K562 (cell line): ENCODE results near the gene HMGCLL1. TPM values are rescaled to one million over a fixed set of nuclear protein-coding genes. Genes with fewer than 3 reads are reported as not detected.

Source experiments
- ATAC-seq: fragments of 200-7000 bp; cut with Tn5 transposase; 3 replicates; pipeline ENCODE4 v1.9.1; 2020; ENCODE audit warnings: moderate library complexity
- BruUV-seq: library from RNA; stranded (reverse); fragments of 400-500 nt; replicated peaks from 2 replicates; lab custom pipeline; 2021; lab: Mats Ljungman, UMichigan
- CTCF ChIA-PET: fragments of 300-600 bp; formaldehyde crosslinking; extraction: SDS; loops from one replicate; lab custom pipeline; 2021; ENCODE audit warnings: low intra/inter-chr PET ratio; lab: Yijun Ruan, JAX
- POLR2A ChIA-PET: fragments of 300-600, 350-650 bp; sonication (Branson Sonifier 250); formaldehyde crosslinking; extraction: SDS; loops from one replicate; lab custom pipeline; 2021; ENCODE audit warnings: antibody characterized with exemption, inconsistent platforms; lab: Yijun Ruan, JAX
- DNase-seq, 4 experiments: peaks; one replicate each; pipeline versions ENCODE4 v3.0.0 to v3.0.0-alpha.2; 2011 to 2018; ENCODE audit warnings: low spot score in 3 of 4, mixed read lengths in 3 of 4; ENCODE audit errors: extremely low read depth in 1 of 4
- FAIRE-seq: peaks from 2 replicates; lab custom pipeline; 2011; peaks lifted over from hg19 to GRCh38; lab: Jason Lieb, UNC
- H2AFZ ChIP-seq: 2 replicates; pipeline ENCODE4 v1.6.0; 2011; ENCODE audit warnings: low read depth, low read length, control low read depth, inconsistent platforms
- H3K27ac ChIP-seq: fragments of 200-600 bp; 3 replicates; pipeline ENCODE4 v1.8.0; 2011; ENCODE audit warnings: low read depth, mild to moderate bottlenecking, control low read depth, inconsistent platforms, low read length, moderate library complexity, mixed read lengths; ENCODE audit errors: extremely low read depth
- H3K27me3 ChIP-seq, 2 experiments: fragments of 300-600 bp in 1 of 2; 2 replicates in 1 of 2; 3 replicates in 1 of 2; pipeline versions ENCODE4 v1.6.0 to v1.8.0; 2011; ENCODE audit warnings: inconsistent platforms in 2 of 2, low read length in 2 of 2, mild to moderate bottlenecking in 1 of 2, mixed read lengths in 1 of 2, moderate library complexity in 1 of 2; ENCODE audit not compliant: control insufficient read depth in 2 of 2, insufficient read depth in 2 of 2
- H3K36me3 ChIP-seq: fragments of 300-600 bp; 3 replicates; pipeline ENCODE4 v1.8.0; 2011; ENCODE audit warnings: mild to moderate bottlenecking, low read length, inconsistent platforms; ENCODE audit not compliant: control insufficient read depth, insufficient read depth
- H3K4me1 ChIP-seq, 2 experiments: fragments of 200-600 bp in 1 of 2; replicated peaks in 1 of 2; 2 replicates in 1 of 2; 3 replicates in 1 of 2; pipeline versions ENCODE4 v1.5.1 to v1.8.0; 2011; ENCODE audit warnings: inconsistent platforms in 2 of 2, low read length in 2 of 2, mild to moderate bottlenecking in 1 of 2, mixed read lengths in 1 of 2, moderate library complexity in 1 of 2; ENCODE audit not compliant: control insufficient read depth in 2 of 2, insufficient read depth in 2 of 2
- H3K4me2 ChIP-seq: 2 replicates; pipeline ENCODE4 v1.6.1; 2011; ENCODE audit warnings: low read length, control low read depth, inconsistent platforms, mixed read lengths; ENCODE audit not compliant: insufficient read depth
- H3K4me3 ChIP-seq: fragments of 200-600 bp; sonication (generic), shearing (Covaris generic); 2 replicates; pipeline ENCODE4 v1.5.1; 2016; ENCODE audit warnings: control low read depth, inconsistent platforms
- H3K79me2 ChIP-seq: fragments of 200-600 bp; 3 replicates; pipeline ENCODE4 v1.8.0; 2011; ENCODE audit warnings: low read length, inconsistent platforms; ENCODE audit not compliant: control insufficient read depth, insufficient read depth
- H3K9ac ChIP-seq, 2 experiments: 2 replicates each; pipeline versions ENCODE4 v1.6.0 to v1.6.1; 2011; ENCODE audit warnings: low read depth in 2 of 2, low read length in 2 of 2, control low read depth in 1 of 2, inconsistent platforms in 1 of 2, mild to moderate bottlenecking in 1 of 2, mixed read lengths in 1 of 2; ENCODE audit not compliant: insufficient read depth in 1 of 2
- H3K9me1 ChIP-seq: one replicate; pipeline ENCODE4 v1.6.0; 2011; ENCODE audit warnings: inconsistent platforms, mild to moderate bottlenecking, low read length, moderate library complexity; ENCODE audit not compliant: control insufficient read depth, insufficient read depth
- H3K9me3 ChIP-seq: replicated peaks from 2 replicates; pipeline ENCODE4 v1.5.1; 2011; ENCODE audit warnings: low read depth, low read length, inconsistent platforms; ENCODE audit not compliant: control insufficient read depth, insufficient read depth
- H4K20me1 ChIP-seq: replicated peaks from 2 replicates; pipeline ENCODE4 v1.6.1; 2011; ENCODE audit warnings: low read length, inconsistent platforms, mixed read lengths; ENCODE audit not compliant: control insufficient read depth, insufficient read depth
- BRD4 ChIP-seq: fragments of 200-600 bp; sonication (generic); IDR thresholded peaks from 2 replicates; pipeline ENCODE4 v1.6.1; 2017; ENCODE audit warnings: inconsistent platforms
- CBX5 ChIP-seq: IDR thresholded peaks from 2 replicates; pipeline ENCODE4 v1.6.1; 2014; ENCODE audit warnings: low read depth, borderline replicate concordance
- CREBBP ChIP-seq: IDR thresholded peaks from one replicate; pipeline ENCODE4 v1.6.1; 2012; ENCODE audit warnings: low read depth, mild to moderate bottlenecking, control low read depth, inconsistent platforms, low read length
- FOXM1 ChIP-seq, 2 experiments: fragments of 450-650 bp in 1 of 2; sonication (generic) in 1 of 2; formaldehyde crosslinking in 1 of 2; IDR thresholded peaks; 2 replicates each; pipeline versions ENCODE4 v1.6.1 to v1.9.0; 2017 to 2022; ENCODE audit warnings: low read depth in 2 of 2, mild to moderate bottlenecking in 2 of 2, missing genetic modification reagents in 1 of 2, moderate library complexity in 1 of 2
- MEF2D ChIP-seq: conservative IDR thresholded peaks from 2 replicates; pipeline ENCODE4 v1.6.1; 2016; ENCODE audit warnings: low read depth, missing genetic modification characterization, missing compliant biosample characterization
- MTF1 ChIP-seq: fragments of 250-450 bp; sonication (Bioruptor Pico); IDR thresholded peaks from 2 replicates; pipeline ENCODE4 v1.9.0; 2021; ENCODE audit warnings: moderate library complexity, mild to moderate bottlenecking, inconsistent platforms, borderline replicate concordance
- PHB ChIP-seq: fragments of 250-450 bp; sonication (Bioruptor Pico); IDR thresholded peaks from 2 replicates; pipeline ENCODE4 v1.5.0; 2021
- SOX6 ChIP-seq: fragments of 450-650 bp; IDR thresholded peaks from 2 replicates; pipeline ENCODE4 v1.6.1; 2014; ENCODE audit warnings: mild to moderate bottlenecking
- SRSF9 ChIP-seq: fragments of 200-400 bp; formaldehyde crosslinking; IDR thresholded peaks from 2 replicates; pipeline ENCODE4 v1.6.1; 2017; ENCODE audit warnings: low read depth, low read length, borderline replicate concordance
- TAF7 ChIP-seq: fragments of 450-650 bp; IDR thresholded peaks from 2 replicates; pipeline ENCODE4 v1.6.1; 2016; ENCODE audit warnings: missing genetic modification characterization, missing compliant biosample characterization
- TCFL5 ChIP-seq: fragments of 250-450 bp; sonication (Bioruptor Pico); conservative IDR thresholded peaks from 2 replicates; pipeline ENCODE4 v1.6.1; 2021; ENCODE audit warnings: mild to moderate bottlenecking, moderate library complexity, matching md5 sums
- ZC3H11A ChIP-seq: IDR thresholded peaks from 2 replicates; pipeline ENCODE4 v1.6.1; 2012; ENCODE audit warnings: low read depth, low read length, improper control_type of control experiment
- ZNF133 ChIP-seq: fragments of 250-450 bp; sonication (Bioruptor Pico); IDR thresholded peaks from 2 replicates; pipeline ENCODE4 v1.4.0; 2020; ENCODE audit warnings: mild to moderate bottlenecking
- ZNF589 ChIP-seq: fragments of 200-800 bp; sonication (Bioruptor generic); IDR thresholded peaks from 2 replicates; pipeline ENCODE4 v1.6.1; 2016; ENCODE audit warnings: low read depth, missing genetic modification characterization, missing compliant biosample characterization
- WGBS: fragments of 100-300 bp; shearing (Covaris generic); methylation state at CpG from one replicate; pipeline ENCODE4 v1.1.6; 2016; ENCODE audit warnings: low coverage, mixed read lengths; ENCODE audit not compliant: insufficient coverage; ENCODE audit errors: missing lambda C conversion rate; 5-methylcytosine and 5-hydroxymethylcytosine counted together
- in situ Hi-C: fragments of 300-500 bp; cut with MboI; formaldehyde crosslinking; loops from 4 replicates; pipeline ENCODE4 v1.15.0; 2018; ENCODE audit warnings: inconsistent platforms, mixed read lengths
- intact Hi-C: fragments of 100-400 bp; cut with micrococcal nuclease; formaldehyde crosslinking; loops from 2 replicates; pipeline ENCODE4 v1.14.2; 2022
- polyA plus RNA-seq, 8 experiments: library from polyadenylated mRNA; depleted of rRNA in 4 of 8; stranded (reverse) in 5 of 8; unstranded in 3 of 8; fragments of >200 nt; fragmentation: Nextera tagmentation in 2 of 8; fragmentation: Illumina TruSeq in 1 of 8; extraction: Ambion mirVana in 2 of 8; extraction: Trizol in 1 of 8; gene quantifications; 2 replicates each; pipeline versions ENCODE4 v1.2.1 to v1.2.3, GENCODE V29; 2011 to 2014; ENCODE audit warnings: inconsistent platforms in 1 of 8, missing spikeins in 1 of 8
- total RNA-seq, 7 experiments: library from RNA; depleted of rRNA in 6 of 7; stranded (reverse); fragments of >200 nt in 6 of 7; fragmentation: Illumina TruSeq in 2 of 7; extraction: Trizol in 2 of 7; gene quantifications; 2 replicates each; pipeline versions ENCODE4 v1.2.1 to v1.2.3, GENCODE V29; 2011 to 2021; ENCODE audit warnings: low replicate concordance in 1 of 7
- TF ChIP-seq, protein P1 (sequence below): fragments of 450-650 bp; formaldehyde crosslinking; IDR thresholded peaks from 2 replicates; pipeline ENCODE4 v1.4.0; 2020; ENCODE audit warnings: mild to moderate bottlenecking, moderate library complexity
- TF ChIP-seq, protein P2 (sequence below), 2 experiments: fragments of 450-650 bp; conservative IDR thresholded peaks; 2 replicates each; pipeline ENCODE4 v1.6.1; 2017; ENCODE audit warnings: mild to moderate bottlenecking in 2 of 2, moderate library complexity in 2 of 2
- TF ChIP-seq, protein P3 (sequence below): fragments of 250-450 bp; sonication (Bioruptor Pico); IDR thresholded peaks from 2 replicates; pipeline ENCODE4 v1.4.0; 2020; ENCODE audit warnings: mild to moderate bottlenecking, moderate library complexity

Gene HMGCLL1
- total and polyA plus RNA-seq, 9 of the 15 experiments (the other 6 are each of a cell fraction or from before 2014, with no cell fraction given): not detected

GRCh38 chr6:55518529-55519060 lies 60.4 kb downstream of the HMGCLL1 start (continued):
- no peak for TF ChIP-seq MEF2D (tag)
- TF ChIP-seq, protein P1, sequence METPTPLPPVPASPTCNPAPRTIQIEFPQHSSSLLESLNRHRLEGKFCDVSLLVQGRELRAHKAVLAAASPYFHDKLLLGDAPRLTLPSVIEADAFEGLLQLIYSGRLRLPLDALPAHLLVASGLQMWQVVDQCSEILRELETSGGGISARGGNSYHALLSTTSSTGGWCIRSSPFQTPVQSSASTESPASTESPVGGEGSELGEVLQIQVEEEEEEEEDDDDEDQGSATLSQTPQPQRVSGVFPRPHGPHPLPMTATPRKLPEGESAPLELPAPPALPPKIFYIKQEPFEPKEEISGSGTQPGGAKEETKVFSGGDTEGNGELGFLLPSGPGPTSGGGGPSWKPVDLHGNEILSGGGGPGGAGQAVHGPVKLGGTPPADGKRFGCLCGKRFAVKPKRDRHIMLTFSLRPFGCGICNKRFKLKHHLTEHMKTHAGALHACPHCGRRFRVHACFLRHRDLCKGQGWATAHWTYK (CRISPR knock-in tag): no peak
- no peak for TF ChIP-seq ZNF133
- no peak for TF ChIP-seq PHB
- TF ChIP-seq, all 486 proteins: peak for 0

DNA sequence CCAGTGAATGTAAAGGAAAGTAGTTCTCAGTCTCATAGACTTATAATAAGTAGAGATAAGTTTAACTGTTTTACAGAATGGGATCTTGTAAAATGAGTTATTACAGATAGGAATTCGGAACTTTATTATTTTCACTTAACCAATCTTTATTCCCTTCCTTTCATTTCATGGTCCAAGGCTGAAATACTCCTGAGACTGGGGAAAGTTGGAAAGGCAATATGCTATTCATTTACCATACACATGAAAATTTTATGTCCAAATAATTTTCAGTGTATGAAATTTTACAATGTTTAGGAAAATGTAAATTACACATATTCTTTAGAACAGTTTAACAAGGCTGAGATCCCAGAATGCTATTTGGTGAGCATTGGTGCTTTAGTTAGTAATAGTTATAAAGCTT lies 62.3 kb downstream of the HMGCLL1 start:
- Histone ChIP-seq H3K4me1 (no peaks in the 10 kb centered on the region), H3K4me3 (no peak overlapping the region), H3K36me3 (no peaks in the 10 kb centered on the region), H3K9ac (no peak overlapping the region), H3K27me3 (no peaks in the 10 kb centered on the region), H3K9me3 (no peaks in the 10 kb centered on the region), H4K20me1 (no peaks in the 10 kb centered on the region), H3K4me2 (no peak overlapping the region), H3K27ac (no peak overlapping the region), H3K9me1 (no peaks in the 10 kb centered on the region), H3K79me2 (no peaks in the 10 kb centered on the region), H2AFZ (no peak overlapping the region)
- ChIA-PET CTCF (interaction anchor here (0.6 kb wide), 1 partner anchor 801 kb away, joined by 4 read pairs; no protein-coding TSS in a partner anchor), POLR2A (no interaction called here)
- DNase-seq (no peak), ATAC-seq (no peak), FAIRE-seq (no peak)
- in situ Hi-C loops: no loop called here
- WGBS: 8% methylated on average over 1 of the region's 1 CpG
- BruUV-seq: no TSS peak
- no peak for TF ChIP-seq SOX6
- TF ChIP-seq TAF7 (tag): no peak
- TF ChIP-seq ZNF589: no peak
- TF ChIP-seq FOXM1 (IDR thresholded peaks at IDR 0.05; ENCODE audit: low read depth): no peak
- no peak for TF ChIP-seq FOXM1 (CRISPR knock-in tag; IDR thresholded peaks at IDR 0.05; ENCODE audit: low read depth)
- TF ChIP-seq TCFL5 (CRISPR knock-in tag): no peak
- TF ChIP-seq CREBBP: no peak
- TF ChIP-seq SRSF9: no peak
- no peak for TF ChIP-seq MTF1 (CRISPR knock-in tag)
- TF ChIP-seq, protein P2, sequence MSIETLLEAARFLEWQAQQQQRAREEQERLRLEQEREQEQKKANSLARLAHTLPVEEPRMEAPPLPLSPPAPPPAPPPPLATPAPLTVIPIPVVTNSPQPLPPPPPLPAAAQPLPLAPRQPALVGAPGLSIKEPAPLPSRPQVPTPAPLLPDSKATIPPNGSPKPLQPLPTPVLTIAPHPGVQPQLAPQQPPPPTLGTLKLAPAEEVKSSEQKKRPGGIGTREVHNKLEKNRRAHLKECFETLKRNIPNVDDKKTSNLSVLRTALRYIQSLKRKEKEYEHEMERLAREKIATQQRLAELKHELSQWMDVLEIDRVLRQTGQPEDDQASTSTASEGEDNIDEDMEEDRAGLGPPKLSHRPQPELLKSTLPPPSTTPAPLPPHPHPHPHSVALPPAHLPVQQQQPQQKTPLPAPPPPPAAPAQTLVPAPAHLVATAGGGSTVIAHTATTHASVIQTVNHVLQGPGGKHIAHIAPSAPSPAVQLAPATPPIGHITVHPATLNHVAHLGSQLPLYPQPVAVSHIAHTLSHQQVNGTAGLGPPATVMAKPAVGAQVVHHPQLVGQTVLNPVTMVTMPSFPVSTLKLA (conservative IDR thresholded peaks at IDR 0.05): no peak
- no peak for TF ChIP-seq BRD4
- TF ChIP-seq CBX5: no peak
- TF ChIP-seq ZC3H11A: no peak
- TF ChIP-seq, protein P3, sequence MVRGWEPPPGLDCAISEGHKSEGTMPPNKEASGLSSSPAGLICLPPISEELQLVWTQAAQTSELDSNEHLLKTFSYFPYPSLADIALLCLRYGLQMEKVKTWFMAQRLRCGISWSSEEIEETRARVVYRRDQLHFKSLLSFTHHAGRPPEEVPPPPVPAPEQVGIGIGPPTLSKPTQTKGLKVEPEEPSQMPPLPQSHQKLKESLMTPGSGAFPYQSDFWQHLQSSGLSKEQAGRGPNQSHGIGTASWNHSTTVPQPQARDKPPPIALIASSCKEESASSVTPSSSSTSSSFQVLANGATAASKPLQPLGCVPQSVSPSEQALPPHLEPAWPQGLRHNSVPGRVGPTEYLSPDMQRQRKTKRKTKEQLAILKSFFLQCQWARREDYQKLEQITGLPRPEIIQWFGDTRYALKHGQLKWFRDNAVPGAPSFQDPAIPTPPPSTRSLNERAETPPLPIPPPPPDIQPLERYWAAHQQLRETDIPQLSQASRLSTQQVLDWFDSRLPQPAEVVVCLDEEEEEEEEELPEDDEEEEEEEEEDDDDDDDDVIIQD (CRISPR knock-in tag): no peak
- TF ChIP-seq, all 486 proteins: peak for 0
- intact Hi-C loops: no loop called here
